ENCODE results near the gene CDR2L.
"Not testable (repeated sequence)": the region's sequence is repeated elsewhere in the genome, so short reads cannot be mapped to it uniquely, and the experiment has no call there.

Gene CDR2L

DNA sequence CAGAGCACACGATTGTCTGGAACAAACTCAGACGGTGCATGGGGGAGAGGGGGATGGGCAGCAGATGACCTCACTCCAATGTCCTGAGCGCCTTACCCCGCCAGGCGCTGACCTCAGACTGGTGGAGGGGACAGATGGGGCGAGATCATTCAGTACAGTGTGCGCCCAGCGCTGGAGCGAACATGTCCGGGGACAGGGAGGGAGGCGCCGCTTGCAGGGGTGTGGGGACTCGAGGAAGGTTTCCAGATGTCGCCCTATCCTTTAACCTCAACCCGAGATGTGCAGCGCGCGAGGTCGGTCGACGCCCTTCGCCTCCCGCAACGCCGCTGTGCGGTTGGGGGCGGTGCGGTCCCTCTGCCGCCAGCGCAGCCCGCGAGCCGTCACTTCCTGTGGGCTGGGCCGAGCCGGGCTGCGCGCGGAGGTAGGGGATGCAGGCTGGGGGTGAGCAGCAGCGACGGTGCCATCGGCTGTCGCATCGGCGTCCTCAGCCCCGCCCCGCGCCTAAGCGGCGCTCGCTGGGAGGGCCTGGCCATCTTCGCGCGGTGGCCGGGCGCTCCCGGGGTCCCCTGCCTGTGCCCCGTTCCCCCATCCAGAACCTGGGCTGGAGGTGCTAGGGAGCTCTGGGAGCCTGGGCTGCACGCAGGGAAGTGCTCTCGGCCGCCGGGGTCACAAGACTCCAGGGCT is 5.3 kb upstream of the CDR2L start:
- peak; percentile 92 for DNase-seq

DNA sequence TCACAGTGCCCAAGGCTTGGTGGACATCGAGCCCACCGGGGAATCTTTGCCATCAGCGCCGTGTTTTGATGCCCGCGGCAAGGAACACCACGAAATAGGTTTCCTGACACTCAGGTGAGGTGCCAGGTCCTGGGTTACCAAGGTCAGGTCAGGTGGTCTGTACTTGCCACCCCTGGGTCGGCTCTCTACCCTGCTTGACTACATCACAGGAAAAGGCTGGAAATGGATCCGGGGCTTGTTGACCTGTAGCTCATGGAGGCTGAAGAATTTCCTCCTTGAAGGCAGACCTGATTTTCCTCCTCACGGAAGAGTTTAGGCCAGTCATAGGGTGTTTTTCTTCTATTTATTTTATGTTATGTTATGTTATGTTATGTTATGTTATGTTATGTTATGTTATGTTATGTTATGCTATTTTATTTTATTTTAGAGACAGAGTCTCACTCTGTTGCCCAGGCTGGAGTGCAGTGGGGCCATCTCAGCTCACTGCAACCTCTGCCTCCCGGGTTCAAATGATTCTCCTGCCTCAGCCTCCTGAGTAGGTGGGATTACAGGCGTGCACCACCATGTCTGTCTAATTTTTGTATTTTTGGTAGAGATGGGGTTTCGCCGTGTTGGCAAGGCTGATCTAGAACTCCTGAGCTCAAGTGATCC is 4.6 kb upstream of the CDR2L start:
- DNase-seq: peak; percentile 35

- no peak for DNase-seq
Measured at GRCh38 chr17:74986206-74986576, 1.2 kb upstream of the CDR2L start.

GRCh38 chr17:74987909-74988711 is 678 bp downstream of the CDR2L start:
- peak; percentile 31 for DNase-seq

- DNase-seq: no peak
Measured at GRCh38 chr17:74990581-74991105, 3.2 kb downstream of the CDR2L start.

- no peak for DNase-seq
Measured at GRCh38 chr17:74992223-74992622, 4.8 kb downstream of the CDR2L start.

DNA sequence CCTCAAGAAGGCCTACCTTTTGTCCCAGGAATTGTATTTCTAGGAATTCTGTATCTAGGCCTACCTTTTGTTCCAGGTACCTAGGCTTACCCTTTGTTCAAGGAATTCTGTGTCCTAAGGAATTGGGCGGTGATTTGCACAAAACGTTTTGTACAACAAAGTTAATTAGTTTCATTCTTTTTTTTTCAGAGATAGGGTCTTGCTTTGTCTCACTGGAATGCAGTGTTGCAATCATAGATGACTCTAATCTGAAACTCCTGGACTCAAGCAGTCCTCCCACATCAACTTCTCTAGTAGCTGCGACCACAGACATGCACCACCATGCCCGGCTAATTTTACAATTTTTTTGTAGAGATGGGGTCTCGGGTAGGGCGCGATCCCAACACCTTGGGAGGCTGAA is 7.0 kb downstream of the CDR2L start:
- no peak for DNase-seq

DNA sequence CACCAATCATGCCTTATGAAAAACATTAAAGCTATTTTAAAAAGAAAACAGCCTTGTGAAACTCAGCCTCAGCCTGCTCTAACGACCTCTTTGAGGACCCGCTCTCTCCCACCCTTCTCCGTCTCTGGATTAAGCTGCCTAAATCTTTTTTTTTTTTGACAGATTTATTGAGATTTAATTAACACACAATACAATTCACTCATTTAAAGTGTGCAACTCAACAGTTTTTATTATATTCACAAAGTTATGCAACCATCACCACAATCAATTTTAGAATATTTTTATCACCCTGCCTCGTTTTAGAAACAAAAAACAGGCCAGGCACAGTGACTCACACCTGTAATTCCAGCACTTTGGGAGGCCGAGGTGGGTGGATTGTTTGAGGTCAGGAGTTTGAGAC is 8.4 kb downstream of the CDR2L start:
- DNase-seq: no peak

DNA sequence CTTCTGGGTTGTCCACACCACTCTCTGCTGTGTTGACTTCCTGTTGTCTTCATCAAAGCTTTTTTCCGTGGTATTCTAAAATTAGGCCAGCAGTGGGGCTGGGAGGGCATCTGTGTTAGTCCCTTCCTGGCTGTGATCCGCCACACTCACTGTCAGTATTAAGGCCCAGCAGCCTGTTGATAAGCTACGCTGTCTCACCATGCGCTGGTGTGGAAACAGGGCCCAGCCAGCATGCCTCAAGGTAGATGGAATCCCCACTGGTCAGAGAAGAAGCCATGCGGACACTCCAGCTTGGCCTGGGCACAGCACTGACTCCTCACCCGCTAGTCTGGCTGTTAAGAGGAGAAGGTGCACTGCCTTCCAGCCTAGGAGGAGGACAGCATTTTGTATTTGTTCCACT is 11.4 kb downstream of the CDR2L start:
- DNase-seq: no peak

GRCh38 chr17:74999523-74999922 is 12.1 kb downstream of the CDR2L start:
- DNase-seq: no peak

DNA sequence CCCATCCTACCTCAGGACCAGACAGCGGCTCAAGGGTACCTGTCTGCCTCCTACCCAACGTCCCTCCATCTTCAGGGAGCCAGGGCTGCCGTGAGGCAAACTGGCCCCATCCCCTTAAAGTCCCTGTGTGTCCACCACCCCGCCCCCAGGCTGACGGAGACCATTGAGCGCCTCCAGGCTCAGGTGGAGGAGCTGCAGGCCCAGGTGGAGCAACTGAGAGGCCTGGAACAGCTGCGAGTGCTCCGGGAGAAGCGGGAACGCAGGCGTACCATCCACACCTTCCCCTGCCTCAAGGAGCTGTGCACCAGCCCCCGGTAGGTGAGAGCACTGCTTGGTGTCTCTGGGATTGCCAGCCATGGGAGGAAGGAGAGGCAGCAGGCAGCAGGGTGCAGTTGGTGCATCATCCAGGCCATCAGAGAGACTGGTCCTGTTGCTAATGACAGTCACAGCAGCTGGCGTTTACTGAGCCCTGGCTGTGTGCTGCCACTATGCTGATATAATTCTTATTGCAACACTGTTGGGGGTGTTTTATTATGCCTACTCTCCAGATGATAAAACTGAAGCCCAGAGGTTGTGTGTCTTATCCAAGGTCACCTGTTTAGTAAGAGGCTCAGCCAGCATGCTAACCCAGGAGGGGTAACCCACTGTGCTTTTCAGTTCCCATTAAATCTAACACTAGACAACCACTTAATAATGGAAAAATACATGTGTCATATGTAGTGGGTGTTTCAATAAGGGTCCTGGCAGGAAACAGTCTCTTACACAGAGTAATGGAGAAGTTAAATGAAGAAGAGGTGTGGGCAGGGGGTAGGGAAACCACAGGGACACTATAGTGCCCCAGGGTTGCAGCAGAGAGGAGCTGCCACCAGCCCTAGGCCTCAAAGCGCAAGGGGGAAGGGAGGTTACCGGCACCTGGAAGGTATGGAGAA is 14.7 kb downstream of the CDR2L start:
- DNase-seq: no peak

- no peak for DNase-seq
Measured at GRCh38 chr17:75003070-75003956, 15.9 kb downstream of the CDR2L start.

DNA sequence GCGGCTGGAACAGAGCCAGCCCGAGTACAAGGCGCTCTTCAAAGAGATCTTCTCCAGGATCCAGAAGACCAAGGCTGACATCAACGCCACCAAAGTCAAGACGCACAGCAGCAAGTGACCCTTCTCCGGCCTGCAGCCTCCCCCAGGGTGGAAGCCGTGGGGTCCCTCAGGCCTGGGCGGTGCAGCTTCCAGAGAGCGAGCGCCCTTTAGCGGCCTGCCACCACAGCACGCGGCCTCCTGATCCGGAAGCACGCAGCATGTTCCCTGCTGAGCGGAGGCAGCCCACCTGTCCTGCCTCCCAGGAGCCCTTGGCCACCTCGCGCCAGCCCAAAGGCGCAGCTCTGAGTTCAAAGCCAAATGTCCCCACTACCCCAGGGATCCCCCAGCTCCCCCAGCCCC is 16.5 kb downstream of the CDR2L start:
- DNase-seq: no peak

DNA sequence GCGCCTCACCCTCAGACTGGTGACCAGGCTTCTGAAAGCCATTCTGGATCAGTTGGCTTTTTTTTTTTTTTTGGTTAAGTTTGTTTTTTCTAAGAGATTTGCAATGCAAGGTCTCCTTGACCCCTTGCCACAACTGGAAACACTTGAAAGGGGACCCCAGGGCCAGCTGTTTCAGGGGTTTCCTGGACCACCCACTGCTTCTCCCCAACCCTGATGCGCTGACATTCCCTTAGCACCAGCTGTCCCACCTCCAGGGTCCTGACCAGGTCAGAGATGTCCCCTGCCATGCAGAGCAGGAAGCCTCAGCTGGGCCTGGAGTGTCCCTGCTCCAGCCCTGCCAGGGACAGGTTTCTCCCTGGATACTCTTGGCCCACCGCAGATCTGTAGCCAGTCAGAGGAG is 16.9 kb downstream of the CDR2L start:
- no peak for DNase-seq

DNA sequence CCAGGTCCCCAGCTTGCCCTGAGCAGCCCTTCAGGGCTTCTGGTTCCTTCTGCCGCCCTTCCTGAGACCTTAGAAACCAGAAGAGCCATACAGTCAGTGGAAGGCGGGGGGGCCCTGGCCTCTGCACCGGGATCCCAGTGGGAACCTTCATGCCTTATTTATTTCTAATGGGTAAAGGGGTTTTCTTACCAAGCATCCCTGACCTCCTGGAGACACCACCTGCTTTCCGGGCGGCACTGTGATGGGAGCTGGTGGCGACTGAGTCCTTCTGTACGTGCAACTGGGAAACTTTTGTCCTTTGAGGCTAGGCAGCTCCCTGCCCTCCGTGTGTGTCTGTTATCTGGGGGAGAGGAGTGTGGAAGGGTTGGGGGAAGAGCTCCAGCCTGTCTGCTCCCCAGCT is 17.9 kb downstream of the CDR2L start:
- DNase-seq: no peak

GRCh38 chr17:75006084-75006483 is 18.7 kb downstream of the CDR2L start:
- not testable (repeated sequence) for DNase-seq

DNA sequence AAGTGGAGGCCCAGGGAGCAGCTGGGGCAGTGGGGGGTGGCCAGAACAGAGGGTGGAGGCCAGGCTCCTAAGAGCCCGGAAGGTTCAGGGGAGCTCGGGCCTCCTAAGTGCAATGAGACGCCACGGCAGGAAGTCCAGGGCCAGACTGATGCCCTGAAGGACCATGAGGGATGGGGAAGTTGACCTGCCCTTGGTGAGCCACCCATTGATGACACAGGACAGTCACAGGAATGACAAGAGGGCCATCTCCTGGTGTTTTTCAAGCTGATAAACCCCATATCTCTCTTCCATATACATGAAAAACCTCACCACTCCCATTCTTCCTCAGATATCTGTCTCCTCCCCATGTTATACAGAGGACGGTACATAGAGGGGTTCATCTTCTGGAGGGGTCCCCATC is 19.2 kb downstream of the CDR2L start:
- no peak for DNase-seq

- no peak for DNase-seq
Measured at GRCh38 chr17:75008373-75008772, 20.9 kb downstream of the CDR2L start.

DNA sequence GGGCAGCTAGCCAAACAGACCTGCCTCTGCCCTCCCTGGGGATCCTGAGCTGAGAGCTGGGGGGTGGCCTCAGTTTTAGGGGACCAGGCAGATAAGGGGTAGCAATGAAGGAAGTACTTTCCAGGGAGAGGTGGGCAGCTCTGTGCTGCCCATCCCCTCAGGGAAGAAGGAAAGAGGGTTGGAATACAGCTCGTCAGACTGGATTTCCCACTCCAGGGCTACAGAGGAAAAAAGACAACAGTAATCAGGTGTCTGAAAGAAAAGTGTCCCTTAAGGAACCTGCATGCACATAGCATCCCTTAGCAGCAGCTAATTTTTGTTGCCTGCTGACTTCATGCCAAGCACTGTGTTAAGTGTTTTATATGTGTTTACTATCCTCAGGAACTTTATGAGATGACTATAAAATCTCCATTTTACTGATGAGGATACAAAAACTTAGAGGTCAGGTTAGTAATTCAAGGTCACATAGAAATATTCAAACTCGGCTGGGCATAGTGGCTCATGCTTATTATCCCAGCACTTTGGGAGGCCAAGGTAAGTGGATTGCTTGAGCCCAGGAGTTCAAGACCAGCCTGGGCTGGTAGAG is 21.8 kb downstream of the CDR2L start:
- DNase-seq: no peak

DNA sequence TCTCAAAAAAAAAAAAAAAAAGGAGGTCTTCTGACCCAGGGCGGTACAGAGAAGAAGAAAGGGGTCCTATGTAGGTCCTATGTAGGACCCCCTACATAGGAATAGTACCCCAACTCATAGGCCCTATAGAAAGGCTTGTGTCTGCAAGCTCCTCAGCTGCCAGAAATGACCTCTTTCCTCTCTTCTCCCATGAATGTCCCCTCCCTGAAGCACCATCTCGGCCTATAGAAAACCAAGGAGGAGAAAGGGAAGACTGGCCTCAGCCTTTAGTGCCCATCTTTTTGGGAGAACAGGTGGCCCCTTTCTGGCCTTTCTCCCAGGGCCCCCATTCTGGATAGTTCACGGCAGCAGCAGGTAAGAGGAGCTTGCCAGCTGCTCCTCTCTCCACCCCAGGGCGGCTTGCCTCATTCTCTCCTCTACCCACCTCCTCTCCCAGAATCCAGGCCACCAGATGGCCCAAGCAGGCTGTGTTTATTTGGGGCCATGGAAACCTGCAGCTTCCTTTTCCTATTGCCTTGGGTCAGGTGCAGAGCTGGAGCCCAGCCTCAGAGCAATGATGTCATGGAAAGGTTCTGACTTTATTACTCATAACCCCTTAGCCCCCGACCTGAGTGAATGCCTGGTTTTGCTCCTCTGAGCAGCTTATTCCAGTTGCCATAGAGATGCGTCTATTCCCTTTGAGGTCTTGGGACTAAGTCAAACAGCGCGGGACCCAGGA is 23.4 kb downstream of the CDR2L start:
- peak; percentile 82 for DNase-seq
